Stimulated activated CD4-positive, alpha-beta T cell treated with anti-CD3 and anti-CD28 coated beads, Interleukin-12 subunit alpha, Interleukin-12 subunit beta, amount 100 ng/mL, for 48 hours (primary cell): Measurements from ENCODE around the gene CHRD.
"Not testable (repeated sequence)": the region's sequence is repeated elsewhere in the genome, so short reads cannot be mapped to it uniquely, and the experiment has no call there.

Experiments
- DNase-seq, 3 donors: peaks; one replicate each; pipeline ENCODE4 v3.0.0-alpha.2; 2020; ENCODE audit warnings: low read depth in 2 of 3, low spot score in 1 of 3

Gene CHRD

DNA sequence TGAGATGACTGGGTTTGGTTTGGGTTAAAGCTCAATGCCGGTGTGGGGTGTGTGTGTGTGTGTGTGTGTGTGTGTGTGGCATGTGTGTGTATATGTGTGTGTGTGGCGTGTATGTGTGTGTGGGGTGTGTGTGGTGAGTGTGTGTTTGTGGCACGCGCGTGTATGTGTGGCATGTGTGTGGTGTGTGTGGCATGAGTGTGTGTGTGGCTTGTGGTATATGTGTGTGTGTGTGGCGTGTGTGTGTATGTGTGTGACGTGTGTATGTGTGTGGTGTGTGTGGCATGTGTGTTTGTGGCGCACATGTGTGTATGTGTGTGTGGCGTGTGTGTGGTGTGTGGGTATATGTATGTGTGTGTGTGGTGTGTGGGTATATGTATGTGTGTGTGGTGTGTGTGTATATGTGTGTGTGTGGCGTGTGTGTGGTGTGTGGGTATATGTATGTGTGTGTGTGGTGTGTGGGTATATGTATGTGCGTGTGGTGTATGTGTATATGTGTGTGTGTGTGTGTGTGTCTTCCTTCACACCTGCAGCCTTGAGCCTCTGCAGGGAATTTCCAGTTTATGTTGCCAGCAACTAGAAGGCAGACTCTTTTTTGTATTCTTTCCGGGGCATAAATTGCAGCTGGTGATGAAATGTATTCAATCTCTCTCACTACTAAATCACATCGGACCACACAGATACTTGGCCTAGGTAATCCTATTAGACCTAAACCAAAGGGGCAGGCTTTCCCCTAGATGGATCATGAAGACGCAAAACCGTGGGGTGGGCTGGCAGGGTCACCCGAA lies 34.8 kb downstream of the CHRD start:
- DNase-seq, result no peak

DNA sequence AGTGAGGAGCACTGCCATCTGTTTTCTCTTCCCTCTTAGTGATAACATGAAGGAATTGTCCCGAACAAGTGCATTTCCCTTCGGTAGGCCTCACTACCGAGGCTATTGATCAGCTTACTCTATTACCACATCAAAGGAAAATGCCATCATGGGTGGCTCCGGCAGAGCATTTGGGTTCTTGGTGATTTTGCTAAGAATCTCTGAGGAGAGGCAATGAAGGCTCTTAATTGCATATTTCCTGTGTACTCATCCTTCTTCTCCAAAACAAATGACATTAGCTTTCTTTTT lies 35.3 kb downstream of the CHRD start:
- DNase-seq, result no peak

GRCh38 chr3:184417619-184418327 lies 37.9 kb downstream of the CHRD start:
- peak; percentile 51 to 62 (median 55) for DNase-seq

GRCh38 chr3:184419171-184419570 lies 39.3 kb downstream of the CHRD start:
- DNase-seq, result no peak

DNA sequence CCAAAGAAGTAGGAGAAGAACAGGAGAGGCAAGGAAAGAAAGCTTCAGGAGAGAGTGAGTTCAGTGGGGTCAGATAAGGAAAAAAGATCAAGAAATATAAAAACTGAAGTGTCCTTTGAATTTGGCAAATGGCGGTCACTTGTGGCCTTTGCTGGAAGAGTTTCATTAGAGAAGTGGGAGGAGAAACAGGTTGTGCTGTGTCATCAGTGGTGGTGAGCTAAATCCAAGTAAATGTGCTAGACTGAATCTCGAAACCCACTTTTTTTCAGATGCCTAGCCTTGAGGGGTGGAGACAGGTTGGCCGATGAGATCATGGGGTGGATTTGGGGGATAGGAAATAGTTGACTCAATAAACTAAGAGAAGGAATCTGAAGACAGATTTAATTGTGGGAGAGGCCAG lies 43.7 kb downstream of the CHRD start:
- no peak for DNase-seq

- DNase-seq, result no peak
Observed at GRCh38 chr3:184426691-184427141, 46.9 kb downstream of the CHRD start.

DNA sequence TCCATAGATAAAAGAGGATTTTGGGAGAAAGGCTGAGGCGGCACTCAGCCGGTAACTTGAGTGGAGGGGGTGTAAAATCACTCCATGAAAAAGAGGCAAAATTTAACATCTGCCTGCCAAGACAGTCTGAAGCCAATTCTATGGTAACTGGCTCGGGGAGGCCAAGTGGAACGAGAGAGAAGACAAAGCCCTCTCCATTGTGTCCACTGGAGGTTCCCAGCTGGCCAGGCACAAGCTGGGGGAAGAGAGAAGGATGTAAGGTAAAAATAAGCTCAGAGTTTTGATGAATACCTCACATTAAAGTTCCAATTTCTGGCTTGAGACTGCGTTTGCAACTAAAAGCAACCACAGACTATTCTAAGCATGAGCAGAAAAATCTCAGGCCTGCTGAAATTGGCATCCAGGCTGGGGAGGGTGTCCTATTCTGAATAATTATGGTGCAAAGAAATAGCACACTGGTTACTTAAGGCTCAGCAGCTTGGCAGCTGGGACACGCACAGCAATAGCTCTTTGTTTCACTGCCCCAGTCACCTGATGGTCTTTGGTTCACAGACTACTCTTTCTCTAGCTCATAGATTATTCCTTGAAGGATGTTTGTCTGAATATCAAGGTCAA lies 48.8 kb downstream of the CHRD start:
- DNase-seq, result no peak

GRCh38 chr3:184429786-184430185 lies 49.9 kb downstream of the CHRD start:
- no peak for DNase-seq

GRCh38 chr3:184430940-184431339 lies 51.1 kb downstream of the CHRD start:
- no peak for DNase-seq

DNA sequence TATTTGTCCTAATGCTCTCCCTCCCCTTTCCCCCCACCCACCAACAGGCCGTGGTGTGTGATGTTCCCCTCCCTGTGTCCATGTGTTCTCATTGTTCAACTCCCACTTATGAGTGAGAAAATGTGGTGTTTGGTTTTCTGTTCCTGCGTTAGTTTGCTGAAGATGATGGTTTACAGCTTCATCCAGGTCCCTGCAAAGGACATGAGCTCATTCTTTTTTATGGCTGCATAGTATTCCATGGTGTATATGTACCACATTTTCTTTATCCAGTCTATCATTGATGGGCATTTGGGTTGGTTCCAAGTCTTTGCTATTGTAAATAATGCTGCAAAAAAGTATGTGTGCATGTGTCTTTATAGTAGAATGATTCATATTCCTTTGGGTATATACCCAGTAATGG lies 53.3 kb downstream of the CHRD start:
- not testable (repeated sequence) for DNase-seq

DNA sequence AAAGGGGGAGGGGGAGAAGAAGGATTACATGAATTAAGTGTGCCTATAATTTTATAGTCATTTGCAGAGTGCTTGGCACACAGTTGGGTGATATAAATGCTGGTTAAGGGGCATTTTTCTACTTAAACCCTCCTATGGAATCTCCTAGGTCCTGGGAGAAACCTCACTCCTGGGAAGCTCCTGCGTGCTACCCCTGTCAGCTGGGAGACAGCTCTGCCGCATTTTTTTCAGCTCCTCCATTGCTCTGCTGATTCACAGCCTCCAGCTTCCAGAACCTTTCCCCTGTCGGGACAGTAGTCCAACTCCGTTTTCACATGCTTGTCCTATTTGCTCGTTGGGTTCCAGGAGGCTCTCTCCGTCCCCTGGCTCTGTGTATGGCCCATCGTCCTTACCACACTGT lies 59.2 kb downstream of the CHRD start:
- no peak for DNase-seq
